HK-2 (cell line): ENCODE data around the gene ZNF212.
"Not testable (repeated sequence)": the region's sequence is repeated elsewhere in the genome, so short reads cannot be mapped to it uniquely, and the experiment has no call there.

Experiments used
- DNase-seq: peaks from one replicate; pipeline ENCODE4 v3.0.0-alpha.2; 2018; ENCODE audit not compliant: unreplicated experiment

Gene ZNF212

GRCh38 chr7:149218469-149219420 is 20.7 kb upstream of the ZNF212 start:
- DNase-seq = no peak

- DNase-seq = peak; percentile 68
Observed at GRCh38 chr7:149220534-149220933, 18.9 kb upstream of the ZNF212 start.

GRCh38 chr7:149223176-149223575 is 16.3 kb upstream of the ZNF212 start:
- DNase-seq = no peak

DNA sequence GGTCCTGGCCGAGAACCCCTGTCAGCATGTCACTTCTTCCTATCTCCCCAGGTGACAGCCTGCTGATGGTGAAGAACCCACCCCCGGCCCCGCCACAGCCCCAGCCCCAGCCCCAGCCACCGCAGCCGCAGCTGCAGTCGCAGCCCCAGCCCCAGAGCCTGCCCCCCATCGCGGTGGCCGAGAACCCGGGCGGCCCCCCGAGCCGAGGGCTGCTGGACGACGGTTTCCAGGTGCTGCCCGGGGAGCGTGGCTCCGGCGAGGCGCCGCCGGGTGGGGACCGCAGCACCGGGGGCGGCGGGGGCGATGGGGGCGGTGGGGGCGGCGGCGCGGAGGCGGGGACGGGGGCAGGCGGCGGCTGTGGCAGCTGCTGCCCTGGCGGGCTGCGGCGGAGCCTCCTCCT is 15.7 kb upstream of the ZNF212 start:
- no peak for DNase-seq

DNA sequence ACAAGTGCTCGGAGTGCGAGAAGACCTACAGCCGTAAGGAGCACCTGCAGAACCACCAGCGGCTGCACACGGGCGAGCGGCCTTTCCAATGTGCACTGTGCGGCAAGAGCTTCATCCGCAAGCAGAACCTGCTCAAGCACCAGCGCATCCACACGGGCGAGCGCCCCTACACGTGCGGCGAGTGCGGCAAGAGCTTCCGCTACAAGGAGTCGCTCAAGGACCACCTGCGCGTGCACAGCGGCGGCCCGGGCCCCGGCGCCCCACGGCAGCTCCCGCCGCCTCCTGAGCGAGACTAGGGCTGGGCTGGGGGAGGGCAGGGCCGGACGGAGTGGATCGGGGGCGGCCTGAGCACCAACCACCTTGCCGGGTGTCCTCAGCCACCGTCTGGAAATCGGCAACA is 15.1 kb upstream of the ZNF212 start:
- DNase-seq = no peak

- DNase-seq = no peak
Observed at GRCh38 chr7:149225106-149225505, 14.3 kb upstream of the ZNF212 start.

GRCh38 chr7:149225656-149226055 is 13.8 kb upstream of the ZNF212 start:
- DNase-seq = no peak

DNA sequence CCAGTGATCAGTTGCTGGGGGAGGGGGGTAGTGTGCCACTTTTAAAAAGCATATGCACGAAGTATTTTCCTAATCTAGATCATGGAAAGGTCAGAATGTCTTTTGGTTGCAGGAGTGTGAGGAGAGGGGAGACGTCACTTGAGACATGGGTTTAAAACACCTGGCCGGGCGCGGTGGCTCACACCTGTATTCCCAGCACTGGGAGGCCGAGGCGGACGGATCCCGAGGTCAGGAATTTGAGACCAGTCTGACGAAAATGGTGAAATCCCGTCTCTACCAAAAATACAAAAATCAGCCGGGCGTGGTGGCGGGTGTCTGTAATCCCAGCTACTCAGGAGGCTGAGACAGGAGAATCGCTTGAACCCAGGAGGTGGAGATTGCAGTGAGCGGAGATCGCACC is 13.1 kb upstream of the ZNF212 start:
- not testable (repeated sequence) for DNase-seq

GRCh38 chr7:149226840-149227494 is 12.5 kb upstream of the ZNF212 start:
- no peak for DNase-seq

DNA sequence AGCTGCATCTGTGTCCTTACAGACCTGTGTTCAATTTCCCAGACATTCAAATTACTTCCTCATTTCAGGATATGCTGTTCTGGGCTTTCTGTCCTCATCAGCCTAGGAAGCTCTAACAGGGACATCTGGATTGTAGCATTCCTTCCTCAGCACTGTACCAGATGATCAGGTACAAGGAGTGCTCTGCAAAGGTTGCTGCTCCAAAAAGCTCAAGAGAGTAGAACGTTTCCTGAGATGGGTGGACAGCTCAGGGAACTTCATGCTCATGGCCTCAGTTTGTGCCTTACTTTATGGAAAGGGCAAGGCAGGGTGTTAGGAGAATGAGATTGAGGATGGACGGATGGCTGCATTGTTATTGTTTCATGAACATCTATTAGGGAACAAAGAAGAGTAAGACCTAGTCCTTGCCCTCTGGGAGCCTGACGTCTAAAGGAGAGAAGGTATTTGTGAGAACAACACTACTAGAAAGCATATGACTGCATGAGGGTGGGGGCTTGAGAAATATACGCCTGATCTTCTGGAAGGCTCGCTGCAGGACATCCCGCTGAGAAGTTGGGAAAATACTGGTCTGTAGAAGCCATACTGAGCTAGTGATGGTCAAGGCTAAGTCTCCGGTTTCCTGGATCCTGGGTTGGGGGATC is 10.5 kb upstream of the ZNF212 start:
- no peak for DNase-seq

DNA sequence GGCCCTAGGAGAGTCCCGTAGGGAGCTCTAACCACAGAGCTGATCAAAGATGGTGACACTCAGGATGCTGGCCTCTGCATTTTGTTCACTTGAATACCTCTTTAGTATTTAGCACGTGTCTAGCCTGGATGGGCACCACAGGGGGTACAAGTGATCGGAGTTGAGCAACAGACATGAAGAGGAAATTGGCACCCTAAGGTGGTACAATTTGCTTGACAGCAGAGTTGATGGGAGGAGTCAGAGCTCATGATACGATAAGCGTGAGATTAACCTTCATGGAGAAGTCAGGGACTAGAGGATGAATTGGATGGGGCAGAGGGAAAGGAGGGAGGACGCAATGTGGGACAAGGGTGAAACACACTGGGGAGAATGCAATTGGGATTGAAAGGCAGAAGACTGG is 9.9 kb upstream of the ZNF212 start:
- no peak for DNase-seq

- no peak for DNase-seq
Observed at GRCh38 chr7:149232362-149232761, 7.1 kb upstream of the ZNF212 start.

- DNase-seq = peak; percentile 82
Observed at GRCh38 chr7:149233655-149234204, 5.7 kb upstream of the ZNF212 start.

DNA sequence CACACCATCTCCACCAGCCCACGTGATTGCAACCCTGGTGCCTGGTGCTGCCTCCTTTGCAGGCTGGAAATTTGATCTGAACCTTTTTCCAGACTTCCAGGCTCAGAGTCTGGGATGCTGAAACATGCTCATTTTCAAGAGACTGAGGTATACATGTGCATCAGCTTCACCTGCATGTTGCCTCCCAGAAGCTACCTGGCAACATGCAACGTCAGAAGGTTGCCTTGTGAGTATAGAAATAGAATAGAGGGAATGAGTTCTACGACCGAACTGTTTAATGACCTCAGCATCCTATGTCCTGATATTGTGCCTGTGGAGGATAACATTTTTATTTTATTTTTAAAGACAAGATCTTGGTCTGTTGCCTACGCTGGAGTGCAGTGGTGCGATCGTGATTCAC is 1.9 kb upstream of the ZNF212 start:
- DNase-seq = no peak

GRCh38 chr7:149238051-149238450 is 1.4 kb upstream of the ZNF212 start:
- peak; percentile 52 for DNase-seq

- no peak for DNase-seq
Observed at GRCh38 chr7:149240637-149241036, 1.2 kb downstream of the ZNF212 start.

GRCh38 chr7:149241696-149242095 is 2.2 kb downstream of the ZNF212 start:
- DNase-seq = no peak

GRCh38 chr7:149245244-149245643 is 5.8 kb downstream of the ZNF212 start:
- no peak for DNase-seq

- DNase-seq = no peak
Observed at GRCh38 chr7:149245744-149246143, 6.3 kb downstream of the ZNF212 start.

- DNase-seq = no peak
Observed at GRCh38 chr7:149248777-149249176, 9.3 kb downstream of the ZNF212 start.

DNA sequence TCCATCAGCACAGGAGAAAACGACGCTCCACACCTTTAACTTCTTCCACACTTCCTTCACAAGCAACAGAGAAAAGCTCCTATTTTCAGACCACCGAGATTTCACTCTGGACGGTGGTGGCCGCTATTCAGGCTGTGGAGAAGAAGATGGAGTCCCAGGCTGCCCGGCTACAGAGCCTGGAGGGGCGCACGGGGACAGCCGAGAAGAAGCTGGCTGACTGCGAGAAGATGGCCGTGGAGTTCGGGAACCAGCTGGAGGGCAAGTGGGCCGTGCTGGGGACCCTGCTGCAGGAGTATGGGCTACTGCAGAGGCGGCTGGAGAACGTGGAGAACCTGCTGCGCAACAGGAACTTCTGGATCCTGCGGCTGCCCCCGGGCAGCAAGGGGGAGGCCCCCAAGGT is 10.7 kb downstream of the ZNF212 start:
- DNase-seq = not testable (repeated sequence)

- not testable (repeated sequence) for DNase-seq
Observed at GRCh38 chr7:149251518-149251917, 12.1 kb downstream of the ZNF212 start.
